ENCODE results near the gene ERFL. TPM values are rescaled to one million over a fixed set of nuclear protein-coding genes. Genes with fewer than 3 reads are reported as not detected.

The ERFL gene
- total RNA-seq, 2 donors from 2014 or later, result 0.67 TPM

- ATAC-seq (peak; percentile 85 to 88), DNase-seq (ENCODE audit: low spot score) (peak; percentile 85)
- peak overlapping the region; percentile 84 for H3K4me3 Mint-ChIP-seq
- peaks cover 13% of the 10 kb centered on the region for H3K36me3 Mint-ChIP-seq
- no peaks in the 10 kb centered on the region for H3K9me3 Mint-ChIP-seq
- H3K4me1 Mint-ChIP-seq (ENCODE audit: low read depth in 2 of 2), result peaks cover 43 to 54% of the 10 kb centered on the region in 2 donors
- H3K27ac Mint-ChIP-seq, result peak overlapping the region; percentile 92 to 97
- no peaks in the 10 kb centered on the region for H3K27me3 Mint-ChIP-seq
Measured at GRCh38 chr19:41871573-41872383, 56.5 kb downstream of the ERFL start.

GRCh38 chr19:41870401-41870873, 57.8 kb downstream of the ERFL start:
- Mint-ChIP-seq H3K27ac (peak overlapping the region; percentile 92 to 97), H3K36me3 (peaks cover 13% of the 10 kb centered on the region), H3K27me3 (no peaks in the 10 kb centered on the region), H3K4me3 (peak overlapping the region; percentile 67), H3K4me1 (ENCODE audit: low read depth in 2 of 2) (peaks cover 38 to 54% of the 10 kb centered on the region in 2 donors), H3K9me3 (no peaks in the 10 kb centered on the region)
- no peak for DNase-seq (ENCODE audit: low spot score)
- no peak for ATAC-seq

GRCh38 chr19:41869374-41869955, 58.8 kb downstream of the ERFL start:
- Mint-ChIP-seq H3K27ac (peak overlapping the region; percentile 92 to 97), H3K9me3 (no peaks in the 10 kb centered on the region), H3K27me3 (no peaks in the 10 kb centered on the region), H3K36me3 (peaks cover 13% of the 10 kb centered on the region), H3K4me3 (no peak overlapping the region), H3K4me1 (ENCODE audit: low read depth in 2 of 2) (peaks cover 38 to 55% of the 10 kb centered on the region in 2 donors)
- ATAC-seq (no peak), DNase-seq (ENCODE audit: low spot score) (no peak)

- no peak for DNase-seq (ENCODE audit: low spot score)
- peaks cover 13% of the 10 kb centered on the region for H3K36me3 Mint-ChIP-seq
- no peaks in the 10 kb centered on the region for H3K9me3 Mint-ChIP-seq
- H3K27ac Mint-ChIP-seq, result peak overlapping the region; percentile 92 to 97
- ATAC-seq, result no peak
- H3K4me3 Mint-ChIP-seq, result peak overlapping the region; percentile 27
- peaks cover 43 to 60% of the 10 kb centered on the region in 2 donors for H3K4me1 Mint-ChIP-seq (ENCODE audit: low read depth in 2 of 2)
- H3K27me3 Mint-ChIP-seq, result no peaks in the 10 kb centered on the region
Measured at GRCh38 chr19:41868989-41869300, 59.3 kb downstream of the ERFL start.

DNA sequence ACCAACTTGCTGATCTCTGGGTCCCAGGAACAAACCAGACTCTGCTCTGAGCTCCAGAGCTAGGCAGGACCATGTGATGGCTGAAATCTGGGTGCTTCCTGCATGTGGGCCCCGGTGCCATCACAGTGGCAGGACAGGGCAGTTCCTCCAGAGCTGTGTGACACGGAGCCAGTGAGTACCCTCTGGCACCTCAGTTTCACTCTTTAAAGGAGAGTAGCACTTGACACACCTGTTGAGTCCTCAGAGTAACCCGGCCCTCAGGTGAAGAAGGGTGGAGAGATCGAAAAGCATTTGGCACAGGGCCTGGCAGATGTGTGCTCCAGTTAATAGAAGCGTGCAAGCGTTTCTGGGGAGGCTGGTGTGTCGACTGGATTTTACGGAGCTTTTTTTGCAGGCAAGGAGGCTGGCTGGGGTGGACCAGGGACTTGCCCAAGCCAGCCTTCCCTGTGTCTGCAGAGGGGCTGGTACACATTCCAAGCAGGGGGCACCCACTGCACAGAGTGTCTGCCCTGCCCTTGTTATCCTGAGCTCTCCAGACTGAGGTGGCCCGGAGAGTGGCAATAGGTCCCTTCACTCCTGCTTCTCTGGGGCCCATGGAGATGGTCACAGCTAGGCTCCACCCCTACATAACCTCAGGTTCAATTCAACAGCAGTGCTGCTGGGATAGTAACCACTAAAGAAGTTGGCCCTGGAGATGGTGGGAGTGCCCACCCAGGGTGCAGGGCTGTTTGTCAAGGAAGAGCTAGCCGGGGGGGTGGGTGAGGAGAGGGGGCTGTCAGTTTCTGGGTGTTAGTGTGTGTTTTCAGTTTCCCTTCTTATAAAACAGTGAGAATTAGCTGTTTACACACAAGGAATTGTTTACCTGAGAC, 59.9 kb downstream of the ERFL start:
- Mint-ChIP-seq H3K27ac (peak overlapping the region; percentile 92 to 97), H3K36me3 (peaks cover 16% of the 10 kb centered on the region), H3K27me3 (no peaks in the 10 kb centered on the region), H3K9me3 (no peaks in the 10 kb centered on the region), H3K4me1 (ENCODE audit: low read depth in 2 of 2) (peaks cover 46 to 64% of the 10 kb centered on the region in 2 donors), H3K4me3 (peak overlapping the region; percentile 57)
- DNase-seq (ENCODE audit: low spot score) (no peak), ATAC-seq (no peak)

GRCh38 chr19:41866284-41866683, 62.0 kb downstream of the ERFL start:
- DNase-seq (ENCODE audit: low spot score) (peak; percentile 32), ATAC-seq (no peak)
- peaks cover 47 to 66% of the 10 kb centered on the region in 2 donors for H3K4me1 Mint-ChIP-seq (ENCODE audit: low read depth in 2 of 2)
- H3K4me3 Mint-ChIP-seq, result peak overlapping the region; percentile 38
- no peaks in the 10 kb centered on the region for H3K27me3 Mint-ChIP-seq
- H3K9me3 Mint-ChIP-seq, result no peaks in the 10 kb centered on the region
- peaks cover 26% of the 10 kb centered on the region for H3K36me3 Mint-ChIP-seq
- H3K27ac Mint-ChIP-seq, result peak overlapping the region in 1 of 2 donors; percentile 43

DNA sequence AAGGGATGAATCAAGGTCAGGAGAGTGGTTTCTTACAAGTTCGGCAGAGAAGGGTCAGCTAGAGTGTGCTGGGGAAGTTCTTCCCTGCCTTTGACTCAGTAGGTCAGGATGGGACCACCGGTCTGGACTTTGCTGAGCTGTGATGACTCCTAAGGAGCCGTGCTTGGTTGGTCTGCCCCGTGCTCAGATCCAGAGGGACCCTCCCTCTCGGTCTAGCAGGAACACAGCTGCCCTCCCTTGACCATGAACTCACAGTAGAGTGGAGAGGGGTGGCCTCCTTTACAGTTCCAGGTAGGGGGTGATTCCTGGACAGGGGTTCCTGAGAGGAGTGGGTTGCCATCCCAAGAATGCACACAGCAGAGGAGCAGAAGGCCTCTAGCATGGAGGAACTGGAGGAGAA, 63.9 kb downstream of the ERFL start:
- ATAC-seq, result no peak
- Mint-ChIP-seq H3K36me3 (peaks cover 29% of the 10 kb centered on the region), H3K4me1 (ENCODE audit: low read depth in 2 of 2) (peaks cover 49 to 66% of the 10 kb centered on the region in 2 donors), H3K27me3 (no peaks in the 10 kb centered on the region), H3K9me3 (no peaks in the 10 kb centered on the region), H3K27ac (peak overlapping the region; percentile 73 to 93), H3K4me3 (peak overlapping the region; percentile 71)
- peak; percentile 28 for DNase-seq (ENCODE audit: low spot score)

GRCh38 chr19:41863209-41863931, 64.9 kb downstream of the ERFL start:
- peak; percentile 55 for DNase-seq (ENCODE audit: low spot score)
- H3K27ac Mint-ChIP-seq, result peak overlapping the region; percentile 73 to 93
- H3K9me3 Mint-ChIP-seq, result no peaks in the 10 kb centered on the region
- no peaks in the 10 kb centered on the region for H3K27me3 Mint-ChIP-seq
- peaks cover 29% of the 10 kb centered on the region for H3K36me3 Mint-ChIP-seq
- no peak for ATAC-seq
- H3K4me3 Mint-ChIP-seq, result peak overlapping the region; percentile 94
- H3K4me1 Mint-ChIP-seq (ENCODE audit: low read depth in 2 of 2), result peaks cover 46 to 64% of the 10 kb centered on the region in 2 donors

GRCh38 chr19:41862445-41862986, 65.7 kb downstream of the ERFL start:
- H3K4me1 Mint-ChIP-seq (ENCODE audit: low read depth in 2 of 2), result peaks cover 40 to 55% of the 10 kb centered on the region in 2 donors
- no peaks in the 10 kb centered on the region for H3K27me3 Mint-ChIP-seq
- DNase-seq (ENCODE audit: low spot score), result peak; percentile 44
- H3K9me3 Mint-ChIP-seq, result no peaks in the 10 kb centered on the region
- peak overlapping the region in 1 of 2 donors; percentile 93 for H3K27ac Mint-ChIP-seq
- no peak for ATAC-seq
- H3K4me3 Mint-ChIP-seq, result peak overlapping the region; percentile 94
- H3K36me3 Mint-ChIP-seq, result peaks cover 22% of the 10 kb centered on the region

- H3K4me1 Mint-ChIP-seq (ENCODE audit: low read depth in 2 of 2), result peaks cover 40 to 55% of the 10 kb centered on the region in 2 donors
- peaks cover 22% of the 10 kb centered on the region for H3K36me3 Mint-ChIP-seq
- DNase-seq (ENCODE audit: low spot score) (no peak), ATAC-seq (no peak)
- H3K27me3 Mint-ChIP-seq, result no peaks in the 10 kb centered on the region
- H3K4me3 Mint-ChIP-seq, result peak overlapping the region; percentile 94
- no peaks in the 10 kb centered on the region for H3K9me3 Mint-ChIP-seq
- peak overlapping the region; percentile 93 to 98 for H3K27ac Mint-ChIP-seq
Measured at GRCh38 chr19:41861846-41862245, 66.4 kb downstream of the ERFL start.

- peak overlapping the region; percentile 93 to 98 for H3K27ac Mint-ChIP-seq
- H3K4me3 Mint-ChIP-seq, result peak overlapping the region; percentile 94
- H3K4me1 Mint-ChIP-seq (ENCODE audit: low read depth in 2 of 2), result peaks cover 38 to 52% of the 10 kb centered on the region in 2 donors
- ATAC-seq, result no peak
- no peaks in the 10 kb centered on the region for H3K27me3 Mint-ChIP-seq
- peaks cover 22% of the 10 kb centered on the region for H3K36me3 Mint-ChIP-seq
- no peaks in the 10 kb centered on the region for H3K9me3 Mint-ChIP-seq
- peak; percentile 20 for DNase-seq (ENCODE audit: low spot score)
Measured at GRCh38 chr19:41861116-41861768, 67.0 kb downstream of the ERFL start.

- no peak for ATAC-seq
- no peaks in the 10 kb centered on the region for H3K27me3 Mint-ChIP-seq
Measured at GRCh38 chr19:41860419-41861115, 67.7 kb downstream of the ERFL start.

More at GRCh38 chr19:41860419-41861115, 67.7 kb downstream of the ERFL start:
- no peaks in the 10 kb centered on the region for H3K9me3 Mint-ChIP-seq
- H3K4me3 Mint-ChIP-seq, result peak overlapping the region; percentile 94
- peak; percentile 60 for DNase-seq (ENCODE audit: low spot score)
- peaks cover 35 to 49% of the 10 kb centered on the region in 2 donors for H3K4me1 Mint-ChIP-seq (ENCODE audit: low read depth in 2 of 2)
- peak overlapping the region; percentile 93 to 98 for H3K27ac Mint-ChIP-seq
- peaks cover 22% of the 10 kb centered on the region for H3K36me3 Mint-ChIP-seq
